ENCODE data around the gene TMEM51. TPM values are rescaled to one million over a fixed set of nuclear protein-coding genes. Genes with fewer than 3 reads are reported as not detected.

TMEM51 gene
- total RNA-seq, 1 donor from 2014 or later, result 6.9 TPM

GRCh38 chr1:15226388-15227255 is 73.1 kb downstream of the TMEM51 start:
- no peaks in the 10 kb centered on the region for H3K4me1 ChIP-seq (ENCODE audit: insufficient read depth, low read length)
- peaks cover 4% of the 10 kb centered on the region for H3K27me3 Mint-ChIP-seq (ENCODE audit: low read depth, unreplicated experiment)
- DNase-seq (ENCODE audit: low read depth) (no peak), FAIRE-seq (no peak)
- no peaks in the 10 kb centered on the region for H3K9me3 ChIP-seq (ENCODE audit: insufficient read depth, low read depth, low read length)
- TF ChIP-seq EZH2 (IDR thresholded peaks at IDR 0.05; ENCODE audit: insufficient read depth, low read length), result no peak
- TF ChIP-seq, protein P1, sequence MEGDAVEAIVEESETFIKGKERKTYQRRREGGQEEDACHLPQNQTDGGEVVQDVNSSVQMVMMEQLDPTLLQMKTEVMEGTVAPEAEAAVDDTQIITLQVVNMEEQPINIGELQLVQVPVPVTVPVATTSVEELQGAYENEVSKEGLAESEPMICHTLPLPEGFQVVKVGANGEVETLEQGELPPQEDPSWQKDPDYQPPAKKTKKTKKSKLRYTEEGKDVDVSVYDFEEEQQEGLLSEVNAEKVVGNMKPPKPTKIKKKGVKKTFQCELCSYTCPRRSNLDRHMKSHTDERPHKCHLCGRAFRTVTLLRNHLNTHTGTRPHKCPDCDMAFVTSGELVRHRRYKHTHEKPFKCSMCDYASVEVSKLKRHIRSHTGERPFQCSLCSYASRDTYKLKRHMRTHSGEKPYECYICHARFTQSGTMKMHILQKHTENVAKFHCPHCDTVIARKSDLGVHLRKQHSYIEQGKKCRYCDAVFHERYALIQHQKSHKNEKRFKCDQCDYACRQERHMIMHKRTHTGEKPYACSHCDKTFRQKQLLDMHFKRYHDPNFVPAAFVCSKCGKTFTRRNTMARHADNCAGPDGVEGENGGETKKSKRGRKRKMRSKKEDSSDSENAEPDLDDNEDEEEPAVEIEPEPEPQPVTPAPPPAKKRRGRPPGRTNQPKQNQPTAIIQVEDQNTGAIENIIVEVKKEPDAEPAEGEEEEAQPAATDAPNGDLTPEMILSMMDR (IDR thresholded peaks at IDR 0.05; ENCODE audit: insufficient read depth, low read depth, low read length), result no peak
- H3K27ac ChIP-seq (ENCODE audit: low read depth, low read length), result no peak overlapping the region
- H3K9me3 Mint-ChIP-seq (ENCODE audit: unreplicated experiment), result no peaks in the 10 kb centered on the region
- peaks cover 2% of the 10 kb centered on the region for H3K27me3 ChIP-seq (ENCODE audit: insufficient read depth, low read length)
- H3K27ac Mint-ChIP-seq (ENCODE audit: unreplicated experiment), result no peak overlapping the region
- peaks cover 4% of the 10 kb centered on the region for H3K36me3 Mint-ChIP-seq (ENCODE audit: low read depth, unreplicated experiment)
- H3K4me3 ChIP-seq (ENCODE audit: insufficient read depth, low read depth, low read length), result no peak overlapping the region
- H3K79me2 ChIP-seq (ENCODE audit: insufficient read depth, low read length), result no peaks in the 10 kb centered on the region
- H3K36me3 ChIP-seq (ENCODE audit: insufficient read depth, low read length), result no peaks in the 10 kb centered on the region
- H3K4me3 Mint-ChIP-seq (ENCODE audit: unreplicated experiment), result no peak overlapping the region
- no peak overlapping the region for H3K9ac ChIP-seq (ENCODE audit: low read length)
- H3K4me2 ChIP-seq (ENCODE audit: low read length), result no peak overlapping the region
- no peaks in the 10 kb centered on the region for H4K20me1 ChIP-seq (ENCODE audit: insufficient read depth, low read length)
- H2AFZ ChIP-seq (ENCODE audit: low read depth, low read length), result no peak overlapping the region
- peaks cover 1% of the 10 kb centered on the region for H3K4me1 Mint-ChIP-seq (ENCODE audit: low read depth, unreplicated experiment)

DNA sequence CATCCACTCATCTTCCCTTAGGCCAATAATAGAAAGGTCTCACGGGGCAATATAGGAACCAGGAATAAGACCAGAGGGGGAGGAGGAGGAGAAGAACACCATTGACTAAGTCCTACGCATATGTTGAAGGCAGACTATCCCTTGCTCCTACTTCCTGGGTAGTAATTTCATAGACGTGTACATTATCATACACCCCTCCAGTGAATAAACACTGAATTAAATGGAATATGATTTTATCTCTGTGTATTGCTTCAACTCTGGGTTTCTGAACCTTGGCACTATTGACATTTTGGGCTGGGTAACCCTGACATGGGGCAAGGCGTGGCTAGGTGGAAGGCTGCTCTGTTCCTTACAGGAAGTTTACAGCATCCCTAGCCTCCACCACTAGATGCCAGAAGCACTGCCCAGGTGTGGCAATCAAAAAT is 76.2 kb downstream of the TMEM51 start:
- Mint-ChIP-seq H3K4me3 (ENCODE audit: unreplicated experiment) (no peak overlapping the region), H3K27ac (ENCODE audit: unreplicated experiment) (no peak overlapping the region), H3K9me3 (ENCODE audit: unreplicated experiment) (no peaks in the 10 kb centered on the region), H3K4me1 (ENCODE audit: low read depth, unreplicated experiment) (no peaks in the 10 kb centered on the region), H3K36me3 (ENCODE audit: low read depth, unreplicated experiment) (peaks cover 3% of the 10 kb centered on the region), H3K27me3 (ENCODE audit: low read depth, unreplicated experiment) (peaks cover 3% of the 10 kb centered on the region)
- H3K27ac ChIP-seq (ENCODE audit: low read depth, low read length), result no peak overlapping the region
- no peak overlapping the region for H3K9ac ChIP-seq (ENCODE audit: low read length)
- DNase-seq (ENCODE audit: low read depth) (no peak), FAIRE-seq (no peak)
- H3K4me2 ChIP-seq (ENCODE audit: low read length), result no peak overlapping the region
- peaks cover 2% of the 10 kb centered on the region for H3K27me3 ChIP-seq (ENCODE audit: insufficient read depth, low read length)
- H3K79me2 ChIP-seq (ENCODE audit: insufficient read depth, low read length), result no peaks in the 10 kb centered on the region
- H2AFZ ChIP-seq (ENCODE audit: low read depth, low read length), result no peak overlapping the region
- no peak for TF ChIP-seq EZH2 (IDR thresholded peaks at IDR 0.05; ENCODE audit: insufficient read depth, low read length)
- TF ChIP-seq, protein P1 (IDR thresholded peaks at IDR 0.05; ENCODE audit: insufficient read depth, low read depth, low read length), result no peak
- no peaks in the 10 kb centered on the region for H3K4me1 ChIP-seq (ENCODE audit: insufficient read depth, low read length)
- no peaks in the 10 kb centered on the region for H4K20me1 ChIP-seq (ENCODE audit: insufficient read depth, low read length)
- no peaks in the 10 kb centered on the region for H3K9me3 ChIP-seq (ENCODE audit: insufficient read depth, low read depth, low read length)
- H3K4me3 ChIP-seq (ENCODE audit: insufficient read depth, low read depth, low read length), result no peak overlapping the region
- no peaks in the 10 kb centered on the region for H3K36me3 ChIP-seq (ENCODE audit: insufficient read depth, low read length)

GRCh38 chr1:15231714-15232201 is 78.2 kb downstream of the TMEM51 start:
- H3K9ac ChIP-seq (ENCODE audit: low read length), result no peak overlapping the region

More at GRCh38 chr1:15231714-15232201, 78.2 kb downstream of the TMEM51 start:
- Histone ChIP-seq H3K4me1 (ENCODE audit: insufficient read depth, low read length) (no peaks in the 10 kb centered on the region), H3K27ac (ENCODE audit: low read depth, low read length) (no peak overlapping the region), H2AFZ (ENCODE audit: low read depth, low read length) (no peak overlapping the region), H3K79me2 (ENCODE audit: insufficient read depth, low read length) (no peaks in the 10 kb centered on the region), H4K20me1 (ENCODE audit: insufficient read depth, low read length) (no peaks in the 10 kb centered on the region), H3K4me2 (ENCODE audit: low read length) (no peak overlapping the region), H3K36me3 (ENCODE audit: insufficient read depth, low read length) (no peaks in the 10 kb centered on the region), H3K9me3 (ENCODE audit: insufficient read depth, low read depth, low read length) (no peaks in the 10 kb centered on the region), H3K4me3 (ENCODE audit: insufficient read depth, low read depth, low read length) (no peak overlapping the region), H3K27me3 (ENCODE audit: insufficient read depth, low read length) (peaks cover 2% of the 10 kb centered on the region)
- H3K27me3 Mint-ChIP-seq (ENCODE audit: low read depth, unreplicated experiment), result peaks cover 5% of the 10 kb centered on the region
- no peaks in the 10 kb centered on the region for H3K36me3 Mint-ChIP-seq (ENCODE audit: low read depth, unreplicated experiment)
- FAIRE-seq (no peak), DNase-seq (ENCODE audit: low read depth) (no peak)
- no peak overlapping the region for H3K4me3 Mint-ChIP-seq (ENCODE audit: unreplicated experiment)
- TF ChIP-seq, protein P1 (IDR thresholded peaks at IDR 0.05; ENCODE audit: insufficient read depth, low read depth, low read length), result no peak
- no peak for TF ChIP-seq EZH2 (IDR thresholded peaks at IDR 0.05; ENCODE audit: insufficient read depth, low read length)
- H3K27ac Mint-ChIP-seq (ENCODE audit: unreplicated experiment), result no peak overlapping the region
- H3K9me3 Mint-ChIP-seq (ENCODE audit: unreplicated experiment), result peaks cover 7% of the 10 kb centered on the region
- no peaks in the 10 kb centered on the region for H3K4me1 Mint-ChIP-seq (ENCODE audit: low read depth, unreplicated experiment)

Measured in astrocyte (in vitro differentiated cells and primary cell).